Heart left ventricle (tissue), 16 donors: ENCODE results near the gene VWA3B. TPM values are rescaled to one million over a fixed set of nuclear protein-coding genes. Genes with fewer than 3 reads are reported as not detected.
"Not testable (repeated sequence)": the region's sequence is repeated elsewhere in the genome, so short reads cannot be mapped to it uniquely, and the experiment has no call there.

Experiments used
- ATAC-seq, 4 donors: fragments of 200-7000 bp; cut with Tn5 transposase; one replicate each; pipeline ENCODE4 v1.9.1; 2020 to 2022; ENCODE audit warnings: moderate library complexity in 4 of 4, mild to moderate bottlenecking in 3 of 4, moderate number of reproducible peaks in 1 of 4
- DNase-seq, 5 donors: peaks; one replicate each; pipeline ENCODE4 v3.0.0-alpha.2; 2020
- H3K27ac ChIP-seq, 12 donors: fragments of 200-600 bp; sonication (generic) in 4 of 12; one replicate each; pipeline versions ENCODE4 v1.5.0 to v1.8.0; 2016 to 2022; ENCODE audit warnings: mild to moderate bottlenecking in 2 of 12
- H3K27me3 ChIP-seq, 9 donors: fragments of 200-600 bp; sonication (generic) in 2 of 9; one replicate each; pipeline versions ENCODE4 v1.5.1 to v1.8.0; 2016 to 2022; ENCODE audit warnings: mild to moderate bottlenecking in 3 of 9
- H3K36me3 ChIP-seq, 9 donors: fragments of 200-600 bp; sonication (generic) in 2 of 9; one replicate each; pipeline versions ENCODE4 v1.5.0 to v1.8.0; 2018 to 2022; ENCODE audit warnings: mild to moderate bottlenecking in 2 of 9
- H3K4me1 ChIP-seq, 12 donors: fragments of 200-600 bp; sonication (generic) in 4 of 12; one replicate each; pipeline versions ENCODE4 v1.5.0 to v1.8.0; 2016 to 2022; ENCODE audit warnings: mild to moderate bottlenecking in 3 of 12
- H3K4me3 ChIP-seq, 12 donors: fragments of 200-600 bp; sonication (generic) in 4 of 12; one replicate each; pipeline versions ENCODE4 v1.5.0 to v1.8.0; 2017 to 2022; ENCODE audit warnings: mild to moderate bottlenecking in 9 of 12, moderate library complexity in 4 of 12
- H3K9me3 ChIP-seq, 12 donors: fragments of 200-600 bp; sonication (generic) in 4 of 12; one replicate each; pipeline versions ENCODE4 v1.5.0 to v1.8.0; 2016 to 2022; ENCODE audit warnings: mild to moderate bottlenecking in 1 of 12
- POLR2A ChIP-seq, 2 donors: fragments of 450-650 bp; IDR thresholded peaks; one replicate each; pipeline ENCODE4 v1.6.1; 2017; ENCODE audit warnings: antibody characterized with exemption in 2 of 2, mild to moderate bottlenecking in 2 of 2, moderate library complexity in 2 of 2
- WGBS, 4 donors: extraction: QIAGEN DNeasy Blood & Tissue Kit in 2 of 4; methylation state at CpG; one replicate each; pipeline versions ENCODE4 v1.1.5 to v1.1.7; 2013 to 2018; 5-methylcytosine and 5-hydroxymethylcytosine counted together
- intact Hi-C, 10 donors: fragments of 100-400 bp; cut with DNase I; formaldehyde crosslinking; loops; one replicate each; pipeline versions ENCODE4 v1.11.1 to v1.14.2; 2022
- polyA plus RNA-seq, 2 donors: library from polyadenylated mRNA; stranded (reverse); fragments of 200-250 nt; gene quantifications; one replicate each; pipeline ENCODE4 v1.2.3, GENCODE V29; 2013
- total RNA-seq, 9 donors: library from RNA; depleted of rRNA in 2 of 9; stranded (reverse); fragments of >200 nt in 2 of 9; fragmentation: NEBNext Ultra II Directional in 3 of 9; extraction: Animal tissue kit (Norgen Biotek cat#: 25700) in 3 of 9; gene quantifications; one replicate each; pipeline versions ENCODE4 v1.1.0 to v1.2.4, GENCODE V29; 2016 to 2023
- TF ChIP-seq, protein P1 (sequence below), 12 donors: fragments of 200-600 bp; sonication (generic) in 4 of 12; IDR thresholded peaks; one replicate each; pipeline versions ENCODE4 v1.5.0 to v1.8.0; 2018 to 2022; ENCODE audit warnings: antibody characterized with exemption in 12 of 12, mild to moderate bottlenecking in 5 of 12
- donor health status: ischemic (EF 13 %, LVEDD 7.1; RV severe dilation, severe dysfunction).
- donor health status: healthy with polysubstance abuse.
- donor health status: DM: no; HTN: yes; CAD: no.
- donor health status: DM: no; HTN: no; CAD: no.
- donor health status: ischemic (EF 25% LVEDD 6.9; RV normal size, moderate dysfunction).
- donor health status: ischemic (EF 25% LVEDD 5.7; RV mildly dilated, moderate dysfunction).
- donor health status: healthy.
- donor health status: DM: yes; HTN: yes; CAD: no.
- donor health status: ischemic (EF 35%, LVEDD 5.7; RV mildly dilated, moderate dysfunction).
- donor health status: nonischemic (EF 11% LVEDD 7.7; RV severe dilation, severe dysfunction).
- donor health status: DM: yes; HTN: yes; CAD: no.
- donor health status: PGD.
- donor health status: ischemic (EF 29% LVEDD 5.4; RV normal size, mild dysfunction).
- donor health status: nonischemic (EF 23%, LVEDD 6.1; RV moderate dilation, normal function).

Gene VWA3B
- total and polyA plus RNA-seq, 11 donors, result 0.11 to 0.61 (median 0.24) TPM; not detected in 1

GRCh38 chr2:98134172-98135005 lies 47.4 kb downstream of the VWA3B start:
- peak overlapping the region in 7 of 12 donors; percentile 24 to 57 (median 49) for H3K27ac ChIP-seq
- peak in 3 of 5 donors; percentile 47 to 56 (median 48) for DNase-seq
- H3K36me3 ChIP-seq, result no peaks in the 10 kb centered on the region
- H3K4me1 ChIP-seq, result peaks cover 0 to 17% (median 2%) of the 10 kb centered on the region in 12 donors
- no peak for TF ChIP-seq POLR2A (IDR thresholded peaks at IDR 0.05)
- TF ChIP-seq, protein P1, sequence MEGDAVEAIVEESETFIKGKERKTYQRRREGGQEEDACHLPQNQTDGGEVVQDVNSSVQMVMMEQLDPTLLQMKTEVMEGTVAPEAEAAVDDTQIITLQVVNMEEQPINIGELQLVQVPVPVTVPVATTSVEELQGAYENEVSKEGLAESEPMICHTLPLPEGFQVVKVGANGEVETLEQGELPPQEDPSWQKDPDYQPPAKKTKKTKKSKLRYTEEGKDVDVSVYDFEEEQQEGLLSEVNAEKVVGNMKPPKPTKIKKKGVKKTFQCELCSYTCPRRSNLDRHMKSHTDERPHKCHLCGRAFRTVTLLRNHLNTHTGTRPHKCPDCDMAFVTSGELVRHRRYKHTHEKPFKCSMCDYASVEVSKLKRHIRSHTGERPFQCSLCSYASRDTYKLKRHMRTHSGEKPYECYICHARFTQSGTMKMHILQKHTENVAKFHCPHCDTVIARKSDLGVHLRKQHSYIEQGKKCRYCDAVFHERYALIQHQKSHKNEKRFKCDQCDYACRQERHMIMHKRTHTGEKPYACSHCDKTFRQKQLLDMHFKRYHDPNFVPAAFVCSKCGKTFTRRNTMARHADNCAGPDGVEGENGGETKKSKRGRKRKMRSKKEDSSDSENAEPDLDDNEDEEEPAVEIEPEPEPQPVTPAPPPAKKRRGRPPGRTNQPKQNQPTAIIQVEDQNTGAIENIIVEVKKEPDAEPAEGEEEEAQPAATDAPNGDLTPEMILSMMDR (IDR thresholded peaks at IDR 0.05), result no peak
- H3K9me3 ChIP-seq, result no peaks in the 10 kb centered on the region
- WGBS, 4 donors, result 50 to 63% (median 60%) methylated on average over 12 of the region's 12 CpGs
- peak; percentile 56 to 95 (median 82) for ATAC-seq
- H3K27me3 ChIP-seq, result no peaks in the 10 kb centered on the region
- intact Hi-C loops, result loop anchor here in 1 of 10 donors (10.0 kb wide), 1 partner anchor 90 kb away; no protein-coding TSS in a partner anchor
- no peak overlapping the region for H3K4me3 ChIP-seq

- TF ChIP-seq, protein P1 (IDR thresholded peaks at IDR 0.05), result no peak
- no peak for TF ChIP-seq POLR2A (IDR thresholded peaks at IDR 0.05)
- Histone ChIP-seq H3K4me3 (no peak overlapping the region), H3K27ac (no peak overlapping the region), H3K36me3 (no peaks in the 10 kb centered on the region), H3K9me3 (no peaks in the 10 kb centered on the region), H3K27me3 (no peaks in the 10 kb centered on the region), H3K4me1 (peaks cover 0 to 17% (median 7%) of the 10 kb centered on the region in 12 donors)
- DNase-seq, result no peak
- ATAC-seq, result no peak
- intact Hi-C loops, result loop anchor here in 1 of 10 donors (10.0 kb wide), 1 partner anchor 88 kb away; no protein-coding TSS in a partner anchor
Observed at GRCh38 chr2:98137196-98137595, 50.2 kb downstream of the VWA3B start.

DNA sequence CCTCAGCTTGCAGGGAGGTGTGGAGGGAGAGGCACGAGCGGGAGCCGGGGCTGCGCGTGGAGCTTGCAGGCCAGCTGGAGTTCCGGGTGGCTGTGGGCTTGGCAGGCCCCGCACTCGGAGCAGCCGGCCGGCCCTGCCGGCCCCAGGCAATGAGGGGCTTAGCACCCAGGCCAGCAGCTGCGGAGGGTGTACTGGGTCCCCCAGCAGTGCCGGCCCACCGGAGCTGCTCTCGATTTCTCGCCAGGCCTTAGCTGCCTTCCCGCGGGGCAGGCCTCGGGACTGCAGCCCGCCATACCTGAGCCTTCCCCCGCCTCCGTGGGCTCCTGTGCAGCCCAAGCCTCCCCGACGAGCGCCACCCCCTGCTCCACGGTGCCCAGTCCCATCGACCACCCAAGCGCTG lies 52.0 kb downstream of the VWA3B start:
- not testable (repeated sequence) for H3K4me3 ChIP-seq, H3K9me3 ChIP-seq, H3K27ac ChIP-seq, H3K36me3 ChIP-seq, ATAC-seq, DNase-seq, H3K27me3 ChIP-seq
- 94 to 100% (median 98%) methylated on average over 9 to 28 of the region's 28 CpGs for WGBS, 4 donors
- intact Hi-C loops, result loop anchor here in 1 of 10 donors (10.0 kb wide), 1 partner anchor 86 kb away; no protein-coding TSS in a partner anchor
- H3K4me1 ChIP-seq, result peaks cover 0 to 14% (median 7%) of the 10 kb centered on the region in 12 donors

GRCh38 chr2:98140210-98140609 lies 53.2 kb downstream of the VWA3B start:
- H3K27me3 ChIP-seq, result no peaks in the 10 kb centered on the region
- H3K4me3 ChIP-seq, result peak overlapping the region in 7 of 12 donors; percentile 3 to 38 (median 20)
- peak; percentile 80 to 91 (median 85) for ATAC-seq
- peak in 4 of 5 donors; percentile 63 to 73 (median 67) for DNase-seq
- H3K27ac ChIP-seq, result no peak overlapping the region
- no peaks in the 10 kb centered on the region for H3K36me3 ChIP-seq
- 19 to 40% (median 27%) methylated on average over 4 to 5 of the region's 5 CpGs for WGBS, 4 donors
- TF ChIP-seq POLR2A (IDR thresholded peaks at IDR 0.05), result no peak
- TF ChIP-seq, protein P1 (IDR thresholded peaks at IDR 0.05), result no peak
- peaks cover 0 to 9% (median 0%) of the 10 kb centered on the region in 12 donors for H3K4me1 ChIP-seq
- intact Hi-C loops, result no loop called here
- peaks cover 0 to 2% (median 0%) of the 10 kb centered on the region in 12 donors for H3K9me3 ChIP-seq
